Neural cell (in vitro differentiated cells): ENCODE results near the gene CSNK1G3. TPM values are rescaled to one million over a fixed set of nuclear protein-coding genes. Genes with fewer than 3 reads are reported as not detected.

ENCODE experiments used
- H2AFZ ChIP-seq: fragments of 200-600, 300-800 bp; sonication (generic), shearing (Covaris generic); 2 replicates; pipeline ENCODE4 v1.6.0; 2014; ENCODE audit warnings: low read depth, mild to moderate bottlenecking, antibody characterized with exemption, low read length, moderate library complexity
- H3F3A ChIP-seq: fragments of 200-600 bp; shearing (Covaris generic); 2 replicates; pipeline ENCODE4 v1.6.1; 2016; ENCODE audit warnings: mild to moderate bottlenecking, moderate library complexity, mixed read lengths, antibody characterized with exemption, low read length; ENCODE audit not compliant: insufficient read depth, poor library complexity, severe bottlenecking
- H3K27ac ChIP-seq: fragments of 200-600, 300-800 bp; sonication (generic), shearing (Covaris generic); 2 replicates; pipeline ENCODE4 v1.5.1; 2014; ENCODE audit warnings: mild to moderate bottlenecking, low read length, moderate library complexity
- H3K27me3 ChIP-seq: fragments of 300-800, 200-600 bp; sonication (generic), shearing (Covaris generic); 2 replicates; pipeline ENCODE4 v1.6.0; 2014; ENCODE audit warnings: mild to moderate bottlenecking, low read depth, low read length, moderate library complexity; ENCODE audit not compliant: insufficient read depth
- H3K36me3 ChIP-seq: fragments of 300-800, 200-600 bp; sonication (generic), shearing (Covaris generic); 2 replicates; pipeline ENCODE4 v1.5.1; 2014; ENCODE audit warnings: mild to moderate bottlenecking, antibody characterized with exemption, low read length, moderate library complexity; ENCODE audit not compliant: insufficient read depth
- H3K4me2 ChIP-seq: fragments of 300-800, 200-600 bp; sonication (generic), shearing (Covaris generic); 2 replicates; pipeline ENCODE4 v1.6.0; 2014; ENCODE audit warnings: mild to moderate bottlenecking, low read length
- H3K4me3 ChIP-seq: fragments of 300-800, 200-600 bp; sonication (generic), shearing (Covaris generic); 2 replicates; pipeline ENCODE4 v1.5.1; 2014; ENCODE audit warnings: mild to moderate bottlenecking, low read length, moderate library complexity
- H3K79me2 ChIP-seq: fragments of 200-600 bp; shearing (Covaris generic); replicated peaks from 2 replicates; pipeline ENCODE4 v1.6.0; 2014; ENCODE audit warnings: mild to moderate bottlenecking, low read length, moderate library complexity; ENCODE audit not compliant: insufficient read depth
- H3K9ac ChIP-seq: fragments of 300-800, 200-600 bp; sonication (generic), shearing (Covaris generic); 2 replicates; pipeline ENCODE4 v1.6.1; 2016; ENCODE audit warnings: mild to moderate bottlenecking, low read length, mixed read lengths
- H3K9me2 ChIP-seq: fragments of 200-600 bp; shearing (Covaris generic); 2 replicates; pipeline ENCODE4 v1.6.1; 2016; ENCODE audit warnings: mild to moderate bottlenecking, low read length, mixed read lengths; ENCODE audit not compliant: insufficient read depth
- H3K9me3 ChIP-seq: fragments of 200-600, 300-800 bp; sonication (generic), shearing (Covaris generic); 2 replicates; pipeline ENCODE4 v1.6.1; 2016; ENCODE audit warnings: mild to moderate bottlenecking, mixed run types, low read length, moderate library complexity, mixed read lengths
- H4K20me1 ChIP-seq: fragments of 200-600 bp; shearing (Covaris generic); 2 replicates; pipeline ENCODE4 v1.6.1; 2016; ENCODE audit warnings: mild to moderate bottlenecking, mixed run types; ENCODE audit not compliant: insufficient read depth
- CTCF ChIP-seq: fragments of 450-650 bp; IDR thresholded peaks from 2 replicates; pipeline ENCODE4 v1.5.1; 2014; ENCODE audit warnings: antibody characterized with exemption, mild to moderate bottlenecking, moderate library complexity; ENCODE audit not compliant: poor library complexity, severe bottlenecking
- EP300 ChIP-seq: fragments of 450-650 bp; conservative IDR thresholded peaks from 2 replicates; pipeline ENCODE4 v1.6.1; 2014; ENCODE audit warnings: antibody characterized with exemption, mild to moderate bottlenecking, moderate library complexity; ENCODE audit not compliant: poor library complexity, severe bottlenecking
- EZH2 ChIP-seq: fragments of 200-600, 300-800 bp; shearing (Covaris generic), sonication (generic); IDR thresholded peaks from 2 replicates; pipeline ENCODE4 v1.6.1; 2014; ENCODE audit warnings: antibody characterized with exemption, low read length, borderline replicate concordance, mild to moderate bottlenecking; ENCODE audit not compliant: insufficient read depth, poor library complexity, severe bottlenecking
- MXI1 ChIP-seq: fragments of 450-650 bp; conservative IDR thresholded peaks from 2 replicates; pipeline ENCODE4 v1.6.1; 2014; ENCODE audit warnings: antibody characterized with exemption, mild to moderate bottlenecking; ENCODE audit not compliant: poor library complexity, severe bottlenecking
- POLR2AphosphoS5 ChIP-seq: IDR thresholded peaks from 2 replicates; pipeline ENCODE4 v1.6.1; 2012
- RAD21 ChIP-seq: fragments of 450-650 bp; conservative IDR thresholded peaks from 2 replicates; pipeline ENCODE4 v1.6.1; 2014; ENCODE audit warnings: antibody characterized with exemption, mild to moderate bottlenecking, moderate library complexity
- REST ChIP-seq: IDR thresholded peaks from 2 replicates; pipeline ENCODE4 v1.6.1; 2012; ENCODE audit warnings: borderline replicate concordance
- SMC3 ChIP-seq: fragments of 450-650 bp; conservative IDR thresholded peaks from 2 replicates; pipeline ENCODE4 v1.6.1; 2014; ENCODE audit warnings: antibody characterized with exemption, mild to moderate bottlenecking, moderate library complexity; ENCODE audit not compliant: poor library complexity
- TAF1 ChIP-seq: IDR thresholded peaks from 2 replicates; pipeline ENCODE4 v1.6.1; 2012; ENCODE audit warnings: low read depth
- polyA plus RNA-seq: library from polyadenylated mRNA; depleted of rRNA; stranded (reverse); fragments of >200 nt; gene quantifications from 2 replicates; pipeline ENCODE4 v1.2.3, GENCODE V29; 2014

CSNK1G3 gene
- polyA plus RNA-seq, 1 donor from 2014 or later = 29.1 TPM

- Histone ChIP-seq H3K9me2 (no peaks in the 10 kb centered on the region), H3K79me2 (no peaks in the 10 kb centered on the region), H2AFZ (no peak overlapping the region), H4K20me1 (no peaks in the 10 kb centered on the region), H3K4me3 (no peak overlapping the region), H3K27me3 (no peaks in the 10 kb centered on the region), H3K4me2 (no peak overlapping the region), H3K36me3 (peaks cover 4% of the 10 kb centered on the region), H3K9me3 (no peaks in the 10 kb centered on the region), H3K27ac (no peak overlapping the region), H3F3A (no peaks in the 10 kb centered on the region), H3K9ac (no peak overlapping the region)
- no peak for TF ChIP-seq EP300
- no peak for TF ChIP-seq RAD21
- no peak for TF ChIP-seq EZH2
- TF ChIP-seq TAF1 = no peak
- TF ChIP-seq POLR2AphosphoS5 = no peak
- no peak for TF ChIP-seq REST
- TF ChIP-seq CTCF = no peak
- TF ChIP-seq MXI1 = no peak
- no peak for TF ChIP-seq SMC3
Observed at GRCh38 chr5:123582550-123583285, 70.7 kb downstream of the CSNK1G3 start.

GRCh38 chr5:123585871-123586270 lies 73.9 kb downstream of the CSNK1G3 start:
- Histone ChIP-seq H3K27ac (no peak overlapping the region), H3K9ac (no peak overlapping the region), H3K9me2 (no peaks in the 10 kb centered on the region), H3K4me3 (no peak overlapping the region), H3K4me2 (no peak overlapping the region), H4K20me1 (no peaks in the 10 kb centered on the region), H3K27me3 (no peaks in the 10 kb centered on the region), H3K79me2 (no peaks in the 10 kb centered on the region), H3K36me3 (peaks cover 5% of the 10 kb centered on the region), H3F3A (no peaks in the 10 kb centered on the region), H3K9me3 (no peaks in the 10 kb centered on the region), H2AFZ (no peak overlapping the region)
- TF ChIP-seq SMC3 (no peak), REST (no peak), POLR2AphosphoS5 (no peak), CTCF (no peak), EZH2 (no peak), TAF1 (no peak), RAD21 (no peak), MXI1 (no peak), EP300 (no peak)
